Natural killer cell (primary cell): Measurements from ENCODE around the gene OR2D3. TPM values are rescaled to one million over a fixed set of nuclear protein-coding genes. Genes with fewer than 3 reads are reported as not detected.
"Not testable (repeated sequence)": the region's sequence is repeated elsewhere in the genome, so short reads cannot be mapped to it uniquely, and the experiment has no call there.

ENCODE experiments used
- ATAC-seq, 3 donors: fragments of 150-1000 bp in 2 of 3; fragments of 200-7000 bp in 1 of 3; cut with Tn5 transposase; 1 replicate in 1 of 3; 2 replicates in 2 of 3; pipeline ENCODE4 v1.10.0; 2021; ENCODE audit warnings: mild to moderate bottlenecking in 2 of 3, moderate library complexity in 2 of 3
- DNase-seq, 2 donors: peaks; one replicate each; pipeline versions ENCODE4 v3.0.0 to v3.0.0-alpha.2; 2013 to 2021; ENCODE audit warnings: mixed read lengths in 1 of 2
- H3K27ac ChIP-seq: one replicate; pipeline ENCODE4 v1.5.1; 2013; ENCODE audit warnings: mild to moderate bottlenecking, low read length
- H3K27me3 ChIP-seq: one replicate; pipeline ENCODE4 v1.6.1; 2013; ENCODE audit warnings: low read length; ENCODE audit not compliant: control insufficient read depth, insufficient read depth
- H3K36me3 ChIP-seq: one replicate; pipeline ENCODE4 v1.6.1; 2013; ENCODE audit warnings: low read length; ENCODE audit not compliant: control insufficient read depth, insufficient read depth
- H3K4me1 ChIP-seq: one replicate; pipeline ENCODE4 v1.6.1; 2013; ENCODE audit warnings: low read length; ENCODE audit not compliant: control insufficient read depth, insufficient read depth
- H3K4me3 ChIP-seq: one replicate; pipeline ENCODE4 v1.5.1; 2013; ENCODE audit warnings: low read length
- H3K9me3 ChIP-seq: one replicate; pipeline ENCODE4 v1.6.1; 2013; ENCODE audit warnings: low read length; ENCODE audit not compliant: control insufficient read depth, insufficient read depth
- H3K27ac Mint-ChIP-seq, 2 donors: one replicate each; pipeline ENCODE4 v1.8.0; 2022; ENCODE audit warnings: mild to moderate bottlenecking in 2 of 2, mixed read lengths in 2 of 2, moderate library complexity in 1 of 2
- H3K27me3 Mint-ChIP-seq, 2 donors: one replicate each; pipeline ENCODE4 v1.8.0; 2022; ENCODE audit warnings: low read depth in 2 of 2, mixed read lengths in 2 of 2
- H3K36me3 Mint-ChIP-seq: one replicate; pipeline ENCODE4 v1.8.0; 2022; ENCODE audit warnings: mixed read lengths
- H3K4me1 Mint-ChIP-seq, 2 donors: one replicate each; pipeline ENCODE4 v1.8.0; 2022; ENCODE audit warnings: mixed read lengths in 2 of 2
- H3K4me3 Mint-ChIP-seq: one replicate; pipeline ENCODE4 v1.8.0; 2022; ENCODE audit warnings: mild to moderate bottlenecking, moderate library complexity, mixed read lengths
- H3K9me3 Mint-ChIP-seq, 2 donors: one replicate each; pipeline ENCODE4 v1.8.0; 2022; ENCODE audit warnings: mixed read lengths in 2 of 2
- WGBS: methylation state at CpG from one replicate; pipeline ENCODE4 v1.1.7; 2013; ENCODE audit warnings: missing lambda C conversion rate; ENCODE audit not compliant: insufficient coverage; 5-methylcytosine and 5-hydroxymethylcytosine counted together
- intact Hi-C: fragments of 100-400 bp; cut with micrococcal nuclease; formaldehyde crosslinking; loops from one replicate; pipeline ENCODE4 v1.14.2; 2022
- total RNA-seq, 4 donors: library from RNA; stranded (reverse); fragments of 120-200 nt in 1 of 4; gene quantifications; one replicate each; pipeline versions ENCODE4 v1.2.3 to v1.2.4, GENCODE V29; 2013 to 2022
- TF ChIP-seq, protein P1 (sequence below): fragments of 200-600 bp; IDR thresholded peaks from one replicate; pipeline ENCODE4 v1.8.0; 2022; ENCODE audit warnings: antibody characterized with exemption

Gene OR2D3
- total RNA-seq, 3 donors from 2014 or later (not counting 1 experiment from before 2014, with no cell fraction given): not detected

DNA sequence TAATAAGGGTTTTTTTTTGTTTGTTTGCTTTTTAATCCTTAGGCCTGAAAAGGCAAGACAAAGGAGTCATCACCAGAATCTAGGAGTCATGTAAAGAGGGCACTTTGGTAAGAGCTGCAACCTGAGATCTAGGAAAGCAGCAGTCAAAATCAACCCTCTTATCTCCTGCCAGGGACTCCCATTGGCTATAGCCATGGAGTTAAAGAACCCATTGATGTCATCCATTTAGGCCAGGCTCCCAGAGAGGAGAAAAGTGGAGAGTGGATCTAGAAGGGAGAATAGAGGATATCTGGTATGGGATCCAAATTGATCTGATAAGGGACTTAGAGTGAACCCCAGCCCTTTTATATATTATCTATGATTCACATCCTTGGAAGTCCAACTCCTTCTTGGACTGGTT lies 41.3 kb downstream of the OR2D3 start:
- no peaks in the 10 kb centered on the region for H3K27me3 Mint-ChIP-seq
- no peak overlapping the region for H3K27ac ChIP-seq
- H3K27ac Mint-ChIP-seq: no peak overlapping the region
- ATAC-seq (peak in 1 of 3 donors; percentile 7), DNase-seq (no peak)
- H3K4me1 Mint-ChIP-seq: no peaks in the 10 kb centered on the region
- H3K4me3 Mint-ChIP-seq: no peak overlapping the region
- no peaks in the 10 kb centered on the region for H3K36me3 ChIP-seq
- no peaks in the 10 kb centered on the region for H3K9me3 ChIP-seq
- intact Hi-C loops: no loop called here
- peaks cover 2 to 3% of the 10 kb centered on the region in 2 donors for H3K9me3 Mint-ChIP-seq
- H3K4me1 ChIP-seq: no peaks in the 10 kb centered on the region
- H3K36me3 Mint-ChIP-seq: no peaks in the 10 kb centered on the region
- no peak overlapping the region for H3K4me3 ChIP-seq
- TF ChIP-seq, protein P1, sequence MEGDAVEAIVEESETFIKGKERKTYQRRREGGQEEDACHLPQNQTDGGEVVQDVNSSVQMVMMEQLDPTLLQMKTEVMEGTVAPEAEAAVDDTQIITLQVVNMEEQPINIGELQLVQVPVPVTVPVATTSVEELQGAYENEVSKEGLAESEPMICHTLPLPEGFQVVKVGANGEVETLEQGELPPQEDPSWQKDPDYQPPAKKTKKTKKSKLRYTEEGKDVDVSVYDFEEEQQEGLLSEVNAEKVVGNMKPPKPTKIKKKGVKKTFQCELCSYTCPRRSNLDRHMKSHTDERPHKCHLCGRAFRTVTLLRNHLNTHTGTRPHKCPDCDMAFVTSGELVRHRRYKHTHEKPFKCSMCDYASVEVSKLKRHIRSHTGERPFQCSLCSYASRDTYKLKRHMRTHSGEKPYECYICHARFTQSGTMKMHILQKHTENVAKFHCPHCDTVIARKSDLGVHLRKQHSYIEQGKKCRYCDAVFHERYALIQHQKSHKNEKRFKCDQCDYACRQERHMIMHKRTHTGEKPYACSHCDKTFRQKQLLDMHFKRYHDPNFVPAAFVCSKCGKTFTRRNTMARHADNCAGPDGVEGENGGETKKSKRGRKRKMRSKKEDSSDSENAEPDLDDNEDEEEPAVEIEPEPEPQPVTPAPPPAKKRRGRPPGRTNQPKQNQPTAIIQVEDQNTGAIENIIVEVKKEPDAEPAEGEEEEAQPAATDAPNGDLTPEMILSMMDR: no peak
- H3K27me3 ChIP-seq: no peaks in the 10 kb centered on the region

DNA sequence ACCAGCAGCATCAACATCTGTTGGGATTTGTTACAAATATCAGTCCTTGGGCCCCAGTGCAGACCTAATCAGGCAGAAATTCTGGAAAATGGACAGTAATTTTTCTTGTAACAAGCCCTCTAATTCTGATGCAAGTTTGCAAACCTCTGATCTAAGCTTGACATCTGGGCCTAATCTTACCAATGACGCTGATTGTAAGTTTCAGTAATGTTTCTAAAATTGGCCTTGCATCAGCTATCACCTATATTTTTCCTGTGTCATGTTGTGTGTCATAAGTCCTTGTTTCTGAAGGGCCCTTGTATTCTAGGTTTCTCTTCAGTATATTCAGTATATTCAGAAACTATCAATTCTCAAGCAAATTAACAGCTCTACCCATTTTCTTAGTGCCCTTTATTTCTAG lies 41.9 kb downstream of the OR2D3 start:
- Mint-ChIP-seq H3K27ac (no peak overlapping the region), H3K4me3 (no peak overlapping the region), H3K27me3 (no peaks in the 10 kb centered on the region), H3K9me3 (peaks cover 2 to 3% of the 10 kb centered on the region in 2 donors), H3K4me1 (no peaks in the 10 kb centered on the region), H3K36me3 (no peaks in the 10 kb centered on the region)
- intact Hi-C loops: no loop called here
- DNase-seq (no peak), ATAC-seq (no peak)
- WGBS: 100% methylated on average over 1 of the region's 1 CpG
- TF ChIP-seq, protein P1: no peak
- H3K4me3 ChIP-seq: no peak overlapping the region
- no peaks in the 10 kb centered on the region for H3K4me1 ChIP-seq
- H3K36me3 ChIP-seq: no peaks in the 10 kb centered on the region
- no peaks in the 10 kb centered on the region for H3K27me3 ChIP-seq
- no peaks in the 10 kb centered on the region for H3K9me3 ChIP-seq
- no peak overlapping the region for H3K27ac ChIP-seq

DNA sequence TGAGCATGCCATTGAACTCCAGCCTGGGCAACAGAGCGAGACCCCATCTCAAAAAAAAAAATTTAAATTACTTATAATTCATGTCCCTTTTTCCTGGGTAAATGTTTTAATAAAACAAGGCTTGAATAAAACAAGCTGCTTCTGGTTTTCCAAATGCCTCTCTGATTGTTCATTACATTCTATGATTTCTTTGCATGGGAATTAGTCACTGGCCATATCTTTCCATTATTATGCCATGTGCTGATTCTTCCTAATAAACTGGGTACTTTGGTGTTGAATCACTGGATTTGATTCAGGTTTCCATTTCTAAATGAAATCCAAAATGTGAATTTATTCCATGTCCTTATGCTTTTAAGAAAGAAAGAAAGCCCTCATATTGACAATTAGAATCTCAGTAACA lies 48.0 kb downstream of the OR2D3 start:
- DNase-seq: no peak
- H3K27ac Mint-ChIP-seq: no peak overlapping the region

DNA sequence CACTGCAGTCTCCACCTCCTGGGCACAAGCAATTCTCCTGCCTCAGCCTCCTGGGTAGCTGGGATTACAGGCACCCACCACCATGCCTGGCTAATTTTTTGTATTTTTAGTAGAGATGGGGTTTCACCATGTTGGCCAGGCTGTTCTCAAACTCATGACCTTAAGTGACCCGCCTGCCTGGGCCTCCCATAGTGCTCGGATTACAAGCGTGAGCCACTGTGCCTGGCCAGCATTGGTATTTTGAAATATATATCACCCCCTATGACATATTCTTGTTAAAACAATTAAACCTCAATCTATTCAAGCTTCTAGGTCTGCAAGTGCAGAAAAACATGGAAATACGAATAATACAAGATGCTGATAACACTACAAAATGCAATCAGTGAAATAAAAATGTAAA lies 49.1 kb downstream of the OR2D3 start:
- H3K27ac Mint-ChIP-seq, H3K9me3 ChIP-seq, H3K9me3 Mint-ChIP-seq, H3K4me1 ChIP-seq, H3K4me3 Mint-ChIP-seq, intact Hi-C loops, H3K36me3 Mint-ChIP-seq, H3K4me3 ChIP-seq, H3K27me3 Mint-ChIP-seq, ATAC-seq, DNase-seq, H3K27me3 ChIP-seq, H3K4me1 Mint-ChIP-seq, H3K27ac ChIP-seq, H3K36me3 ChIP-seq: not testable (repeated sequence)
- WGBS: 93% methylated on average over 3 of the region's 4 CpGs

More for the DNA sequence above, 48.0 kb downstream of the OR2D3 start:
- TF ChIP-seq, protein P1: no peak
- H3K9me3 Mint-ChIP-seq: peaks cover 0 to 3% of the 10 kb centered on the region in 2 donors
- no peak overlapping the region for H3K4me3 Mint-ChIP-seq
- no peaks in the 10 kb centered on the region for H3K27me3 ChIP-seq
- no peak overlapping the region for H3K4me3 ChIP-seq
- intact Hi-C loops: no loop called here
- H3K4me1 ChIP-seq: no peaks in the 10 kb centered on the region
- H3K36me3 ChIP-seq: no peaks in the 10 kb centered on the region
- H3K27me3 Mint-ChIP-seq: no peaks in the 10 kb centered on the region
- H3K36me3 Mint-ChIP-seq: no peaks in the 10 kb centered on the region
- H3K9me3 ChIP-seq: no peaks in the 10 kb centered on the region
- no peak overlapping the region for H3K27ac ChIP-seq
- ATAC-seq: no peak
- no peaks in the 10 kb centered on the region for H3K4me1 Mint-ChIP-seq
- no CpG with 5 or more reads among the region's 1 CpG for WGBS

Other genes starting within 250 kb of the OR2D3 start
- 10 to 100 TPM in 2 of 3 donors, 1 to 10 TPM in 1; 9.0 to 11.8 (median 11.4) TPM for gene MRPL17, start 237.7 kb upstream of the OR2D3 start, total RNA-seq
- gene OR2AG2, start 149.0 kb upstream of the OR2D3 start, total RNA-seq: not detected
- not detected for gene OR2AG1, start 138.0 kb upstream of the OR2D3 start, total RNA-seq
- not detected for gene OR6A2, start 121.3 kb upstream of the OR2D3 start, total RNA-seq
- not detected for gene OR10A5, start 75.3 kb upstream of the OR2D3 start, total RNA-seq
- under 1 TPM in 1 of 3 donors, not detected in 2; 0.05 TPM for gene OR10A2, start 57.9 kb upstream of the OR2D3 start, total RNA-seq
- gene OR10A4, start 44.4 kb upstream of the OR2D3 start, total RNA-seq: not detected
- not detected for gene OR2D2, start 28.5 kb upstream of the OR2D3 start, total RNA-seq
- under 1 TPM in 2 of 3 donors, not detected in 1; 0.26 to 0.80 TPM for gene ZNF215, start 5.4 kb downstream of the OR2D3 start, total RNA-seq
- gene ZNF214, start 99.3 kb downstream of the OR2D3 start, total RNA-seq: not detected
- not detected for gene NLRP14, start 99.5 kb downstream of the OR2D3 start, total RNA-seq
- gene RBMXL2, start 168.0 kb downstream of the OR2D3 start, total RNA-seq: not detected